Neuronal stem cell (in vitro differentiated cells): ENCODE results near the gene MMP8.

Experiments used
- DNase-seq: peaks from one replicate; pipeline ENCODE4 v3.0.0-alpha.2; 2013; ENCODE audit warnings: low spot score
- H2AFZ ChIP-seq: one replicate; pipeline ENCODE4 v1.6.1; 2013; ENCODE audit warnings: mild to moderate bottlenecking, low read length, inconsistent platforms
- H2AK5ac ChIP-seq: 2 replicates; pipeline ENCODE4 v1.6.1; 2013; ENCODE audit warnings: low read depth, mild to moderate bottlenecking, inconsistent platforms, low read length, moderate library complexity, mixed read lengths
- H2BK120ac ChIP-seq: 2 replicates; pipeline ENCODE4 v1.6.1; 2013; ENCODE audit warnings: low read depth, mild to moderate bottlenecking, inconsistent platforms, low read length, moderate library complexity, mixed read lengths
- H2BK12ac ChIP-seq: one replicate; pipeline ENCODE4 v1.6.1; 2013; ENCODE audit warnings: low read length, inconsistent platforms
- H2BK15ac ChIP-seq: 2 replicates; pipeline ENCODE4 v1.6.1; 2013; ENCODE audit warnings: mild to moderate bottlenecking, low read length, inconsistent platforms, mixed read lengths
- H2BK5ac ChIP-seq: one replicate; pipeline ENCODE4 v1.6.1; 2013; ENCODE audit warnings: inconsistent platforms, mild to moderate bottlenecking, low read length, moderate library complexity
- H3K14ac ChIP-seq: one replicate; pipeline ENCODE4 v1.6.1; 2013; ENCODE audit warnings: low read length, inconsistent platforms
- H3K18ac ChIP-seq: 2 replicates; pipeline ENCODE4 v1.6.1; 2013; ENCODE audit warnings: low read length, inconsistent platforms
- H3K23ac ChIP-seq: 2 replicates; pipeline ENCODE4 v1.6.1; 2013; ENCODE audit warnings: low read depth, mild to moderate bottlenecking, mixed read lengths, low read length, inconsistent platforms; ENCODE audit not compliant: poor library complexity
- H3K27ac ChIP-seq: replicated peaks from 3 replicates; pipeline ENCODE4 v1.5.1; 2013; ENCODE audit warnings: low read length, inconsistent platforms
- H3K27me3 ChIP-seq, 3 experiments: 2 replicates each; pipeline ENCODE4 v1.6.1; 2013; ENCODE audit warnings: low read length in 3 of 3, mild to moderate bottlenecking in 2 of 3, inconsistent platforms in 1 of 3, low read depth in 1 of 3, mixed read lengths in 1 of 3, moderate library complexity in 1 of 3; ENCODE audit not compliant: control insufficient read depth in 3 of 3, insufficient read depth in 3 of 3
- H3K36me3 ChIP-seq, 2 donors: replicated peaks in 1 of 2; 2 replicates each; pipeline ENCODE4 v1.6.1; 2013; ENCODE audit warnings: low read length in 2 of 2; ENCODE audit not compliant: control insufficient read depth in 2 of 2, insufficient read depth in 2 of 2
- H3K4ac ChIP-seq: 2 replicates; pipeline ENCODE4 v1.6.1; 2013; ENCODE audit warnings: inconsistent platforms, mild to moderate bottlenecking, low read length, moderate library complexity
- H3K4me1 ChIP-seq, 2 donors: 1 replicate in 1 of 2; 2 replicates in 1 of 2; pipeline ENCODE4 v1.6.1; 2013; ENCODE audit warnings: low read length in 2 of 2, low read depth in 1 of 2; ENCODE audit not compliant: control insufficient read depth in 2 of 2, insufficient read depth in 1 of 2
- H3K4me2 ChIP-seq: one replicate; pipeline ENCODE4 v1.6.1; 2013; ENCODE audit warnings: mild to moderate bottlenecking, low read length, inconsistent platforms; ENCODE audit not compliant: insufficient read depth, poor library complexity, severe bottlenecking
- H3K4me3 ChIP-seq, 2 donors: 2 replicates each; pipeline ENCODE4 v1.5.1; 2013; ENCODE audit warnings: low read length in 2 of 2, mild to moderate bottlenecking in 2 of 2, inconsistent platforms in 1 of 2, moderate library complexity in 1 of 2
- H3K79me1 ChIP-seq: one replicate; pipeline ENCODE4 v1.6.1; 2013; ENCODE audit warnings: low read depth, mild to moderate bottlenecking, inconsistent platforms, low read length, moderate library complexity
- H3K9ac ChIP-seq: one replicate; pipeline ENCODE4 v1.6.1; 2013; ENCODE audit warnings: mild to moderate bottlenecking, low read depth, low read length, inconsistent platforms; ENCODE audit not compliant: poor library complexity
- H3K9me3 ChIP-seq, 2 donors: replicated peaks in 1 of 2; 2 replicates each; pipeline versions ENCODE3 to v1.6.1; 2013; ENCODE audit warnings: low read length in 2 of 2, mild to moderate bottlenecking in 2 of 2, inconsistent platforms in 1 of 2, low read depth in 1 of 2, mixed read lengths in 1 of 2, moderate library complexity in 1 of 2; ENCODE audit not compliant: control insufficient read depth in 2 of 2, insufficient read depth in 1 of 2
- H4K8ac ChIP-seq: one replicate; pipeline ENCODE4 v1.6.1; 2013; ENCODE audit warnings: low read depth, mild to moderate bottlenecking, inconsistent platforms, low read length, moderate library complexity
- H4K91ac ChIP-seq: one replicate; pipeline ENCODE4 v1.6.1; 2013; ENCODE audit warnings: low read length, low read depth, mild to moderate bottlenecking, inconsistent platforms; ENCODE audit not compliant: poor library complexity
- WGBS, 2 donors: extraction: QIAGEN DNeasy Blood & Tissue Kit; methylation state at CpG; one replicate each; pipeline ENCODE4 v1.1.7; 2013; ENCODE audit warnings: missing lambda C conversion rate in 2 of 2, mixed read lengths in 1 of 2; ENCODE audit not compliant: insufficient read length in 2 of 2, insufficient replicate concordance in 1 of 2; ENCODE audit errors: extremely low coverage in 2 of 2; 5-methylcytosine and 5-hydroxymethylcytosine counted together

MMP8 gene

DNA sequence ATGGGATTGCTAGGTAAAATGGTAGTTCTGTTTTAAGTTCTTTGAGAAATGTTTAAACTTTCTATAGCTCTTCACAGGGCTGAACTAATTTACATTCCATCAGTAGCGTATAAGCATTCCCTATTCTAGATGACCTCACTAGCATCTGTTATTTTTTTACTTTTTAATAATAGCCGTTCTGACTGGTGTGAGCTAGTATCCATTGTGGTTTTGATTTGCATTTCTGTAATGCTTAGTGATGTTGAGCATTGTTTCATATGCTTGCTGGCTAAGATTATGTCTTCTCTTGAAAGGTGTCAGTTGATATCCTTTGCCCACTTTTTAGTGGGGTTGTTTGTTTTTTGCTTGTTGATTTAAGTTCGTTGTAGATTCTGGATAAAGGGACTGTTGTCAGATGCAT lies 55.1 kb downstream of the MMP8 start:
- Histone ChIP-seq H3K14ac (no peak overlapping the region), H2AK5ac (no peak overlapping the region), H2BK15ac (no peak overlapping the region), H3K4me2 (no peak overlapping the region), H3K4me3 (no peak overlapping the region), H3K9ac (no peak overlapping the region), H3K23ac (no peak overlapping the region), H2BK120ac (no peak overlapping the region), H2BK5ac (no peak overlapping the region), H3K18ac (no peak overlapping the region), H3K27ac (no peak overlapping the region), H2AFZ (no peak overlapping the region), H3K9me3 (no peaks in the 10 kb centered on the region), H2BK12ac (no peak overlapping the region), H4K91ac (no peak overlapping the region), H3K27me3 (no peaks in the 10 kb centered on the region), H3K4ac (no peak overlapping the region), H3K36me3 (no peaks in the 10 kb centered on the region), H3K79me1 (no peaks in the 10 kb centered on the region), H3K4me1 (no peaks in the 10 kb centered on the region), H4K8ac (no peak overlapping the region)
- no CpG with 5 or more reads among the region's 3 CpGs for WGBS, 2 donors
- no peak for DNase-seq

DNA sequence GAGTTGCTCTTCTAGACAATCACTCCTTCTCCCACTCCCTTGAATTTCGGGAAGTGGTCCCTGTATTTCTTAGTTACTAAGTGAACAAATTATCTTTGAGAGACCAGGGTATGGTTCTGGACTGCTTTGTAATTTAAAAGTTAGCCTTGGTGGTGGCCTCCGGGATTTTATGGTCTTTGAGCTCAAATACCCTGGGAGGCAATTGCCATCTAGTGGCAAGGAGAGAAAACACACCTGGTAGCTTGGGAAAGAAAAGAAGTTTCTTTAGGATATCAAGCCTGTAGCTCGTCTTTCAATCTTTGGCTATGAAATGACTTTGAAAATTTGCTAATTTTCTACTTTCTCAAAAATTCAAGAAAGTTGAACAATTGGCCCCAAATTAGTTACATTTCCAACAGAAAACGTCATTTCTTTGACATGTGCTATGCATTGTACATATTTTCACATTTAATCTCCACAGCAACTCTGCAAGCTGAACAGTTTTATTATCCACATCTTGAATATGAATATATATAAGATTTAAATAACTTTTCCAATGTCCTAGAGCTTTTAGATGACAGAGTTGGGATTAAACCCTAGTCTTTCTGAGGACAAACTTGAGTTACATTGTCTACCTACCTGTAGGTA lies 58.3 kb downstream of the MMP8 start:
- Histone ChIP-seq H3K18ac (no peak overlapping the region), H3K9me3 (no peaks in the 10 kb centered on the region), H2BK12ac (no peak overlapping the region), H3K23ac (no peak overlapping the region), H3K9ac (no peak overlapping the region), H2BK15ac (no peak overlapping the region), H2BK120ac (no peak overlapping the region), H3K79me1 (no peaks in the 10 kb centered on the region), H3K4ac (no peak overlapping the region), H2AK5ac (no peak overlapping the region), H3K36me3 (no peaks in the 10 kb centered on the region), H3K27me3 (no peaks in the 10 kb centered on the region), H4K8ac (no peak overlapping the region), H3K4me3 (no peak overlapping the region), H2BK5ac (no peak overlapping the region), H3K4me2 (no peak overlapping the region), H2AFZ (no peak overlapping the region), H3K14ac (no peak overlapping the region), H4K91ac (no peak overlapping the region), H3K4me1 (peaks cover 0 to 5% of the 10 kb centered on the region in 2 donors), H3K27ac (no peak overlapping the region)
- WGBS, 2 donors = no CpG with 5 or more reads among the region's 4 CpGs
- DNase-seq = peak; percentile 30

DNA sequence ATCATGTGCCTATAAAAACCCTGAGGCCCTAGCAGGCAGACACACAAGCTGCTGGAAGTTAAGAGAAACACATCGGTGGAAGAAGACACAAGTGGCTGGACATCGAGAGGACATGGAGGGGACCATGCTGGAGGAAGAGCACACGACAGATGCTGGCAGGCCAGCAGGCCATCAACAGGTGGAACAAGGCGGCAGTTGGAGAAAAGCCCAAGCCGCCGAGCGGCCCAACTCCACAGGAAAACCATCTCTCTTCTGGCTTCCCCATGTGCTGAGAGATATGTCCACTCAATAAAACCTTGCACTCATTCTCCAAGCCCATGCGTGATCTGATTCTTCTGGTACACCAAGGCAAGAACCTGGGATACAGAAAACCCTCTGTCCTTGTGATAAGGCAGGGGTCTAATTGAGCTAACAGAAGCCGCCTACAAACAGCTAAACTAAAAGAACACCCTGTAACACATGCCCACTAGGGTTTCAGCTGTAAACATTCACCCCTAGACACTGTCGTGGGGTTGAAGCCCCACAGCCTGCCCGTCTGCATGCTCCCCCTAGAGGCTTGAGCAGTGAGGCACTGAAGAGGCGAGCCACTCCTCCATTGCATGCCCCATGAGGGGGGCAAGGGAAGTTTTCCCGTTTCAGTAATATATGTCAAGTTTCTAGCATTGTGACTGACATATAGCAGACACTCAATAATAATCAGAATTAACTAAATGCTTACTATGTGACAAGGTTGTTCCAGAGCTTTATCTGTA lies 60.6 kb downstream of the MMP8 start:
- Histone ChIP-seq H3K27me3 (no peaks in the 10 kb centered on the region), H3K79me1 (no peaks in the 10 kb centered on the region), H4K8ac (no peak overlapping the region), H3K18ac (peak overlapping the region; percentile 2), H3K14ac (no peak overlapping the region), H3K4me2 (no peak overlapping the region), H2AFZ (no peak overlapping the region), H3K4me1 (peaks cover 0 to 5% of the 10 kb centered on the region in 2 donors), H4K91ac (no peak overlapping the region), H2BK12ac (no peak overlapping the region), H2BK15ac (no peak overlapping the region), H2BK120ac (no peak overlapping the region), H3K27ac (no peak overlapping the region), H3K23ac (no peak overlapping the region), H2BK5ac (no peak overlapping the region), H3K4me3 (no peak overlapping the region), H3K9me3 (no peaks in the 10 kb centered on the region), H3K9ac (no peak overlapping the region), H3K36me3 (no peaks in the 10 kb centered on the region), H3K4ac (no peak overlapping the region), H2AK5ac (no peak overlapping the region)
- DNase-seq = no peak
- WGBS, 2 donors = no CpG with 5 or more reads among the region's 13 CpGs

DNA sequence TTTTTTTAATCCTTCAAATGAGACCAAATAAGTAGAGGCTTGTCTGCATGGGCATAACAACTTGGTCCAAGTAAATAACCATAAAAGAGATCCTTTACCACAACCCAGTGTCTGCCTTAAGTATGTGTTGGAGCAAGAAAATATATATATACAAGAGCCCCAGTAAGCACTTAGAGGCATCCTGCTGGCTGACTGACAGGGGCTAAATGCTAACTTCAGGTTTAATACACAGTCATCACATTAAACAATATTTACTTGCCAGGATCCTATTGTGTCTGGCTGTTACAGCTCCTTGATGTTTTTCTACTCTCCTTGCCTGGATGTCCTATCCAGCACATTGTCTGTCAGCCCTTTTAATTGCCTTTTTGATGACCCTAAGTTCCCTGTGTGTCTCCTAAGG lies 62.1 kb downstream of the MMP8 start:
- no peak overlapping the region for H4K8ac ChIP-seq
- H2BK15ac ChIP-seq = no peak overlapping the region
- no peaks in the 10 kb centered on the region for H3K79me1 ChIP-seq
- no peaks in the 10 kb centered on the region for H3K36me3 ChIP-seq
- no peaks in the 10 kb centered on the region for H3K27me3 ChIP-seq
- H2BK120ac ChIP-seq = no peak overlapping the region
- no peak overlapping the region for H3K18ac ChIP-seq
- no peak overlapping the region for H3K23ac ChIP-seq
- no peak overlapping the region for H2AFZ ChIP-seq
- H3K9ac ChIP-seq = no peak overlapping the region
- no peak overlapping the region for H3K4me2 ChIP-seq
- H3K14ac ChIP-seq = no peak overlapping the region
- DNase-seq = no peak
- no peak overlapping the region for H2AK5ac ChIP-seq
- no peak overlapping the region for H2BK5ac ChIP-seq
- H3K27ac ChIP-seq = no peak overlapping the region
- H3K4me3 ChIP-seq = no peak overlapping the region
- H3K4me1 ChIP-seq = peaks cover 0 to 5% of the 10 kb centered on the region in 2 donors
- H3K4ac ChIP-seq = no peak overlapping the region
- H2BK12ac ChIP-seq = no peak overlapping the region
- H4K91ac ChIP-seq = no peak overlapping the region
- no peaks in the 10 kb centered on the region for H3K9me3 ChIP-seq
